NCI-H2107 treated with DMSO at 0.1 percent for 48 hours (cell line): ENCODE data around the gene IGF1R.

Source experiments
- DNase-seq: peaks from one replicate; lab custom pipeline; 2025; ENCODE audit not compliant: unreplicated experiment; lab: John Stamatoyannopoulos, UW

IGF1R gene

DNA sequence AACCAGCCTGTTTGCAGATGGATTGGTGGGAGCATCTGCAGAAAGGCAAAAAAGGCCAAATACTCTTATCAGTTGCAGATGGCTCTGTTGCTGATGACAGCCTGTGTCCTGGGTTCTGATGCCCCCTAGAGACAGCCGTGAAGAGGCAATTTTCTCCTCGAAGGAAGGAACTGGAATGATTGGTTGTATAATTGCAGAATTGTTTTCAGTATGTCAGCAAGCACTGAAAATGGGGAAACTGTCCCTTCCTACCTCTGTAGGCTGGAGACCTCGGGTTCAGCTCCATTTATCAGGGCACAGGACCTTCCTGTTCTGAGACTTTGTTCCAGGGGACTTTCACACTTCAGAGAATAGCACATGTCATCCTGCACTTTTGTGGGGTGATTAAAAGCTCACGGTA is 256.2 kb downstream of the IGF1R start:
- no peak for DNase-seq

DNA sequence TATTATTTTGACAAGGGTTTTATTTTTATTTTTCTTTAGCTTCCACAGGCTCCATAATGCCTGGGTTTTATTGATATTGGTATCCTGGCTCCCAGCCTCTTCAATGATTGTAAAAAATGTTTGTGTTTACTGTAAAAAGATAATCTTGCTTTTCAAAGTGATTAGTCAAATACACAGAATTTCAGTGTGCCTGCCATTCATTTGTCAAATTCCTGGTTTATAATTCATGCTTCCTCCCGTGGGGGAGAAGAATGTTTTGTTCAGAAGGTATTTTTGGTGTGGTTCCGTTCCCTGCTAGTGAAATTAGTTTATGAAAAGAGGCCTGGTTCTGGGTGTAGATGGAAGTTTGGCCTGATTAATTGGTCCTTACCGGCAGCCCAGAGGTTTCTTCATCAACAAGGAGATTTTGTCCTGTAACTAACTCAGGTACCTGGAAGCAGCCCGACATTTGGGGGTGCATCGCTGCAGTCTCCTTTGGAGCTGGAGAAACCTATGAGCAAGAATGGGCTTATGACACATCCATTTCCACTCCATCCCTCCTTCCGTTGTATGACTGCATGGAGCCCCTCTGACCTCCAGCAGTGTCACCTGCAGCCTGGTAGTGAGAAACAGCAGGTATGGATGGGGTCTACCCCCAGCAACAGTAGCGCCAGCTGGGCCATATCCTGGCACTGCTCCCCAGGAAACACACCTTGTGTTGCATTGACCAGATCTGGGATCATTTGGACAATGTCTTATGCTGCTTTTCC is 257.8 kb downstream of the IGF1R start:
- DNase-seq = no peak

DNA sequence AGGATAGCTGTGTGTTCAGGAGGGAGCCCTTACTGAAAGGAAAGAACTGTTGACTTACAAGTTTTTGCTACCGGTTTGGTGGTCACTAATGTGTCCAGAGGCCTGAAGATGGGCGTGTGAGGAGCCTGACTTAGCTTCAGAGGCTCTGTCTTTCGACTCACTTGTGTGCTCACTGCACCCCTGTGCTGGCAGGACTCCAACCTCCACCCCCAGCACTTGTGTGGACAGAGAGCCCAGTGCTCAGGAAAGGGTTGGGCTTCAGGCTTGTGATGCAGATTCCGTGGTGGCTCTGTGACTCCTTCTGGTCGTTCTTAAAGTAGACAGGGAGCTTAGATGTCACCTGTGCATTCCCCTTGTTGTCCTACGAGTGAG is 258.4 kb downstream of the IGF1R start:
- DNase-seq = no peak

DNA sequence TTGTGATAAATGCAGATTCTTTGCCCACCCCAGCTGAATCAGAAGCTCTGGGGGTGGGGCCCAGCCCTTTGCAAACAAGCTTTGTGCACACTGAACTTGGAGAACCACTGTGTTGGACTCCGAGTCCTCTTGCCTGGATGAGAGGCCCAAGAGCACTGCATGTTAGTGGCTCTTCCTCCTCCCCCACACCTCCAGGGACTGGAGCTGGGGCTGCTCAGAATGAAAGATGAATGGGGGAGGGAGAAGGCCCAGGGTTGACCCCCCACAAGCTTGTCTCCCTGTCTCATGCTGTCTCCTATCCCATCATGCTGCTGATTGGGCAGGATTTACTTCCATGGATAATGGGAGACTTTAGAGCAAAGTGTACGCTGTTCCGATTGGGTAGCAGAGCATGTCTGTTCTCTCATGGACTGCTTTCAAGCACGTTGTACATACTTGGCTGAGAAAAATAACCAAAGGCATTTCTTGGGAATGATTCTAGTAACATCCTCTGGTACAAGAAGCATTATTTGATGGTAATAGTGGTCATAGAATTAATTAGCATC is 259.7 kb downstream of the IGF1R start:
- DNase-seq = no peak

DNA sequence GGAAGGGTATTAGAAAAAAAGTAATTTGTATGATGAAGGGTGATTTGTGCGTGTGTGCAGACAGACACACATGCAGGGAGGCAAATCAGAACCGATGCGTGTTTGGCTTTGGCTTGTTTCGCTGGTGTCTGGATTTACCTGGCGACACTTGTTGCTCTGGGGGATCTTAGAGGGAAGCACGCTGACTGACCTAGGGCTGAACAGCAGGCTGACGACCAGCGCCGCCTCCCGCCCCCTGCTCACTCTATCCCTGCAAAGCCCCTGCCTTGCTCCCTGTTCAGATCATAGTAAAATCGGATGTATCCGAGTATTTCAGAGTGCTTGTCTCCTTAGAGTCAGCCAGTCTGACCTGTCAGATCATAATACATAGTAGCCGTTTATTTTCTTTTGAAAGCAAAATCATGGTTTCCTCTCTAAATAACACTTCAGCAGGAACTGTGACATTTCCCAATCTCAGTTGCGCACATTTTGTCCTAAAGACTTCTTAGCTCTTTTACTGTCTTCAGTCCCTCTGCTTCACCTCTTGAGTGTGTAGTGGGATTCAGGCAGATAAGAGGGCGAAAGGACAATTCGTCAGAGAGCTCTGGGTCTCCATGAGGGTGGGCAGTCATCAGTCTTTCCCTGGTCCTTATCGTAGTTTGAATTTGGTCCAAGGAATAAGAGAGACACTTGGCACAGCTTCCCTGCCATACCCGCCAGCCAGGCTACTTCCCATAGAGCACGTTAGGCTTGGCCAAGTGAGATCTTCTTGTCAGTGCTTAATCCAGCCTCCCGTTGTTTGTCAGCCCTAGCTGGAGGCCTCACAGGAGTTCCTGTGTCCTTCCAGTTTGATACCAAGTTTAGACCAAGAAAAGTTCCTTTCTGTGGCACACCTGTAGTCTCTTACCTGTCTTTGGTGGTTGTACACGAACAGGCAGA is 261.9 kb downstream of the IGF1R start:
- DNase-seq = no peak

DNA sequence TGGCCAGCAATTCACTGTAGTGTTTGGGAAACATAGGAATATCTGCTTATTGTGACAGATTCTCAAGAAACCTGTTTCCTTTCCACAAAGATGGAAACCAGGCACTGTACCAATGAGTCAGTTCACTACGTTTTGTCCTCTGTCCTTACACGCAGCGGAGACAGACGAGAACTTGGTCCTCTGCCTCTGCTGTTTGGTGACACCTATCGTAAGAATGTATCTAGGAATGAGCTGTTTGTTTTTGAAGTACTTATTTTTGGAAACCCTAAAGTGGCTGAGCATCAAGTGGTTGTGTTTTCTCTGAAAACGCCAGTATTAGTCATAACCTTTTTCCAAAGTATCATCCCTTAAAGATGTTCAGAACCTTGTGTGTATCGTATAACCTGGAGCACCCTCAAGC is 266.3 kb downstream of the IGF1R start:
- DNase-seq = no peak

DNA sequence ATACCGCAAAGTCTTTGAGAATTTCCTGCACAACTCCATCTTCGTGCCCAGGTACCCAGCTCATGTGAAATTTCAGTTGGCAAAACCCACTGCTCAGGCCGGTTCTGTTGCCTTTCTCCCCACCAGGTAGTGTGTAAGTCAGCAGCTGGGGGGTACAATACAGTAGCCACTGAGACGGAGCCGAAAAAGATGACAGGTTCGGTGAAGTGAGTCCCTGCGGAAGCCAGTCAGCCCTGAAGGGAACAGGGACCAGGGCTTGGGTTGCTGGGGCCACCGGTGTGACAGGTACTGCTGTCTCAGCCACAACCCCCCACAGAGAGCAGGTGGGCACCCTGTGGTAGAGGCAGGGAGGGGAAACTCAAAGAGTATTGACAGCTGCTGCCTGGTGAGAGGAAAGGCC is 268.5 kb downstream of the IGF1R start:
- DNase-seq = no peak

DNA sequence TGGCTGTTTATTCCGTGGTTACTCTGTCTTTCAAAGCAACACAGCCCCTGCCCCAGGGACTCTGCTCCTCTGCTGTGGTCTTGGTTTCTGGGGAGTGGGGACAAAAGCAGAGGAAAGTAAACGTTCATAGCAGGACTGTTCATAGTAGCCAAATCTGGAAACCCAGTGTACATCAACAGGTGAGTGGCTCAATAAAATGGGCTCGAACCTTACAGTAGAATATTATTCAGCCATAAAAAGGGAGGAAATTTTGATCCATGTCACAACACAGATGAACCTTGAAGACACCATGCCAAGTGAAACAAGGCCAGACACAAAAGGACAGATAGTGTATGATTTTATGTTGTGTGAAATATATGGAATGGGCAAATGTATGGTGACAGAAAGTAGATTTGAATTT is 269.1 kb downstream of the IGF1R start:
- DNase-seq = no peak

DNA sequence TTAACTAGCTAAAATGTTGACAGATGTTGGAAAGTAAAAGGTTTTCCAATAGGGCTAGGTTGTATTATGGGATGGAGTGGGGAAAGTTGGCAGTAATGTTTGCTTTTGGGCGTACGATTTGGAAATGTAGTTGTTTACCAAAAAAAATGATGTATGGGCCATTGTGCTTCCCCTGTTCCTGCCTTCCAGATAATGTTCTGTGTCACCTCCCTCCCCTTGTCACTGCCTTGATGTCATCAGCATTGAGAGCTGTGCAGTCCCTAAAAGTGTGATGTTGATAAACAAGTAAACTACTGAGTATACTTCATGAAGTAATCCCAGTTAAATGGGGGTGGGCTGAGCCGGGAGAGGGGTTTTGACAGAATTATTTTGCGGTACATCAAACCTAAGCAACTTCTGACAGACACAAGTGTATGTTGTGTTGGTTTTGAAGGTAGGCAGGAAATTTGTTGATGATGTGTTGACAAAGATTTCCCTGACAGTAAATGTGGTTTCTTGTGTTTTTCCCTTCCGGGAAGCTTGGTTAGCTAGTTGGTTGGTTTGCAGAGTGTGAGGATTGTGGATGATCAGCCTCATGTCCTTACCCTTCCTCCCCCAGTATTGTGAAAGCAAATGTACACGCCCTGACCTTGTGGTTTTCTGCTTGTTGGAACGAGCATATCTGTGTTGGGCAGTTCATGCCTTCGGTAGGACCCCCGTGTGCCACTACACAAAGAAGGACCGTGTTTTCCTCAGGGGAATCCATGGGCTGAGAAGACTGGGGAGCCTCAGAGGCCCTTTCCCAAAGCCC is 271.9 kb downstream of the IGF1R start:
- DNase-seq = no peak

DNA sequence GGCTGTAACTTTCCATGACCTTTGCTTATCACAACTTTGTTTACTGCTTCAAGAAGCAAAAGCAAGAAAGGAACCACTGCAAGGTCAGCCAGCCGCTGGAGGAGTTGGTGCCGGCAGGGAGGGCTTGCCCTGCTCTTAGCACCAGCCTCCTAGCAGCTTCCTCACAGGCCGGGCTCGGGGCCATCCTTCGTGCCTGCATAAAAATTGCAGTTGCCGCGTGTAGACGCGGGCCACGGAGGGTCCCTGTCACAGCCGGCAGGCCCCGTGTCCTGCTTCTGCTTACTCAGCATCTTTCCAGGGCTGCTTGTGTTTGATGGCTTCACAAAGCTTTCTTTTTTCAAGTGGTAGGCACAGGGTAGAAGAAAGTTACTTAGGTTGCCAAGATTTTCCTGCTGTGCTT is 274.8 kb downstream of the IGF1R start:
- DNase-seq = no peak

DNA sequence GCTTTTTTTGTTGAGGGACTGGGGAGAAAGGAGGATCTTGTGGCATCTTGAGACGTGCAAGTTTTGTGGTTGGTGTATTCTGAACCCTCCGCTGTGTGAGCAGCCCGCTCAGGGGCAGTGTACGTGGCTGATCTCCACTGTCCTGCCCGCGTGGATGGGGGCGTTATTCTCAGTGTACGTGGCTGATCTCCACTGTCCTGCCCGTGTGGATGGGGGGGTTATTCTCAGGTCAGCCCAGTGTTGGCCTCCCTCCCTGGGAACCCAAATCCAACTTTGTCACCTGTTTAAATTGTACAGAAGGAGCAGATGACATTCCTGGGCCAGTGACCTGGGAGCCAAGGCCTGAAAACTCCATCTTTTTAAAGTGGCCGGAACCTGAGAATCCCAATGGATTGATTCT is 275.2 kb downstream of the IGF1R start:
- no peak for DNase-seq

DNA sequence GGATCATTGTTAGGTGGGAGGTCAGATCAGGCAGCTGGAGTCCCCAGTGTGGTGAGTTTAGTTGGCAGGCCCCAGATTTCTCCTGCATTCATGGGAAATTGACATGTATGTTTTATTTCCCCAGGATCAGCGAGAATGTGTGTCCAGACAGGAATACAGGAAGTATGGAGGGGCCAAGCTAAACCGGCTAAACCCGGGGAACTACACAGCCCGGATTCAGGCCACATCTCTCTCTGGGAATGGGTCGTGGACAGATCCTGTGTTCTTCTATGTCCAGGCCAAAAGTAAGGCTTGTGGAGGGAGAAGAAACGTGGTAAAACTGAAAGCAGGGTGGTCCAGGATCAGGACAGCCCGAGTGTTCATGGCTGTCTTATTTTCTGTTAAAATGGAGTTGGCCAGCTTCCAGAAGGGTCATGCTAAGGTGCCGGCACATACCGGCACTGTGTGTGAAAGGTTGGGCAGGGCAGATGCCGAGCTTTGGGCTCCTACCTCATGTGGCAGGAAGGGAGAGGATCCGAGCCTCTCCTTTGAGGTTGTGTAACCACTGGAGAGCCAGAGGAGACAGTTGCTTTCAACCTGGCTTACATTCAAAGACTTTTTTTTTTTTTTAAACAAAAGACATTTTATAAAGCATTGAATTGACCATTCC is 276.2 kb downstream of the IGF1R start:
- DNase-seq = no peak

DNA sequence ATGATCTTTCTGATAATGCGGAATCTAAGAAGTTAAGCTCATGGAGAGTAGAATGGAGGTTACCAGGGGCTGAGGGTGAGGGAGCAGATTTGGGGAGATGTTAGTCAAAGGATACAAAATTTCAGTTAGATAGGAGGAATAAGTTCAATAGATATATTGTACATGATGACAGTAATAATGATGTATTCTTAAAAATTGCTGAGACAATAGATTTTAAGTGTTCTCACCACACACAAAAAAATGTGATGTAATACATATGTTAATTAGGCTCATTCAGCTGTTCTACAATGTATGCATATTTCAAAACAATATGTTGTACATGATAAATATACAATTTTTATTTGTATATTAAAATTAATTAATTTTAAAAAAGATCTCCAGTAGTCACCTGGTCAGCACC is 277.9 kb downstream of the IGF1R start:
- no peak for DNase-seq

DNA sequence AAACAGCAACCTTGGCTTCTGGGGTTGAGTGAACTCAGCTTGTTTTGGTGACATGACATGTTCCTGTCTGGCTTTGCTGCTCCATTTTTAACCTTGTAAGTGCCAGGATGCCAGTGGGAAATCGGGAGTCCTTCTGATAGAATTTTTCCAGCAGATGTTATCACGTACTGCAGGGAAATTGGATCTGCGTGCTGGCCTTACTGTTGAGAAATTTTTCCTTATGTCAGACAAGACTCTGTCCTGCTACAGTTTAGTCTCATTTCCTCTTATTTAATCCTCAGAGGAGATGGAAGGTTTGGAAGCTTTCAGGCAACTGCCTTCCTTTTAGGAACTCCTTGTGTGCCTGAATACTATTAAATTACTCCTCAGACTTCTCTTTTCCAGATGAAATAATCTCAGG is 278.7 kb downstream of the IGF1R start:
- DNase-seq = no peak

DNA sequence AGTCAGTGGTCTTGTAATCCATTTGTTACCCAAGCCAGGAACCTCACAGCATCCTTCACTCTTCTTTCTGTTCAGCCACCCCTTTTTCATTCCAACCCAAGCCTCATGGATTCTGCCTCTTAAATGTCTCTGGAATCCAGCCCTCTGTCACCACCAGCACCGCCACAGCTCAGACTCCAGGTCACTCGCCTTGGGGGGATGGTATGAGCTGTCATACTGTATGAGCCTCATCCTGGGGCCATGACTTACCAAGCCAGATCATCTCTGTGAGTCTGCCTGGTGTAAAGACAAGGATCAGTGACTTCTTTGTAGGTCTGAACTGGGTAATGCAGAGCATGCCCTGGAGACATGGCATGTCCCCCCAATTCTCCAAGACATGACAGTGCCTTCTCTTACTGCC is 279.7 kb downstream of the IGF1R start:
- DNase-seq = no peak

DNA sequence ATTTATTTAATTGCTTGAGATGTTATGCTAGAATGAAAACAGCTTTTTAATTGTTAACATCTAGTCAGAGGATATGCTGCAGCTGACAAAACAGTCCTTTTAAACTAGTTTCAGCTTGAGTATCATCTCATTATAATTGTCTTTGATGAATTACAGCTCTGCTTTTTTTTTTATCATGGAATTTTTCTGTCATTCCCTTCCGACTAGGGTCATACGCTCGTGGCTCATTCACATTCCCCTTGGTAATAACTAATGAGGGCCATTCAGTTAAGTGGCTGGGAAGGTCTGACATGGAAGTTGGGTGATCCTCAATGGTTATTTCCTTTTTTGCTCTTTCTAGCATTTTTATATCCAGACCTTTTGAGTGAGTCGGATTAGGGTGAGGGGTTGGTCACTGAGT is 282.2 kb downstream of the IGF1R start:
- DNase-seq = no peak

DNA sequence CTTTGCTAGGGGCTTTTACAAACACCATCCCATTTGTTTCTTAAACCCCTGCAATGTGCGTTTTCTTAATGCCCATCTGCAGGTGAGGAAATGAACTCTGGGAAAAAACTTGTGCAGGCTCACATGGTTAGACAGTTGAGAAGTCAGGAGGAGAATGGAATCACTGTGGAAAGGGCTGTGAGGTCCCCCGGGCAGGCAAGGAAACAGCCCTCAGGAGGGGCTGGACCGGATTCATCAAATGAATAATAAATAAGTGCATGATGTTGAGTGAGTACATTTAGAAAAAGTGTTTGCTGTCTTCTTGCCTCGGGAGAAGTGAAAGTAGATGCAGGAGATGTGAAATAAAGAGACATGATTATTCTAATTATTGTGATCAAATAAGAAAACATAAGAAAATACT is 282.7 kb downstream of the IGF1R start:
- DNase-seq = no peak

DNA sequence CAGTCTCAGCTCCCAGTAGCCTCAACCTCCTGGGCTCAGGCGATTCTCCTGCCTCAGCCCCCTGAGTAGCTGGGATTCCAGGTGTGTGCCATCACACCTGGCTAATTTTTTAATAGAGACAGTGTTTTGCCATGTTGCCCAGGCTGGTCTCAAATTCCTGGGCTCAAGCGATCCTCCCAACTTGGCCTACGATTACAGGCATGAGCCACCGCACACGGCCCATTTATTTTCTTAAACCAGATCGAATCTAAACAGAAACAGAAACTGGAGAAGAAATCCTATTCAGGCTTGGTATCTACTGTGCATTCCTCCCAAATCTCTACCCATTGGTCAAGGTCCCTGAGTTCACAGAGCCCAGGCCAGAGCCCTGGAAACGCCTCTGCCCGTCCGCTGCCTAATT is 285.1 kb downstream of the IGF1R start:
- DNase-seq = no peak

DNA sequence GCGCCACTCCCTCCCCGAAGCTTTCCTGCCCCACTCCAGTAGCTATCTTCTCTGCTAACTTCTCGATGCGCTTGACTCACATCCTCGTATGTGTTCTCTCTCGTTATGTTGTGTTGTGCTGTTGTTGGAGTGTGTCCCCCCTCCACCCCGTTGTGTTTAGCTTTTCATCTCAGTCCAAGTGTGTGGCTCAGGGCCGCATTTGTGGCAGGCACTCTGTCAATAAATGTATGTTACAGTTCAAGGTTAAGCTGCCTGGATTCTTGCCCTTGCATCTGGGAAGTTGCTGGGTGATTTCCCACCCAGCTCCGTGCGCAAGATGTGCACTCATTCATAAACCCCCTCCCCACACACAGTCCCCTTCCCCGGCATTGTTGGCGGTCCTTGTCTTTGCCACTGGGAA is 287.4 kb downstream of the IGF1R start:
- DNase-seq = no peak

DNA sequence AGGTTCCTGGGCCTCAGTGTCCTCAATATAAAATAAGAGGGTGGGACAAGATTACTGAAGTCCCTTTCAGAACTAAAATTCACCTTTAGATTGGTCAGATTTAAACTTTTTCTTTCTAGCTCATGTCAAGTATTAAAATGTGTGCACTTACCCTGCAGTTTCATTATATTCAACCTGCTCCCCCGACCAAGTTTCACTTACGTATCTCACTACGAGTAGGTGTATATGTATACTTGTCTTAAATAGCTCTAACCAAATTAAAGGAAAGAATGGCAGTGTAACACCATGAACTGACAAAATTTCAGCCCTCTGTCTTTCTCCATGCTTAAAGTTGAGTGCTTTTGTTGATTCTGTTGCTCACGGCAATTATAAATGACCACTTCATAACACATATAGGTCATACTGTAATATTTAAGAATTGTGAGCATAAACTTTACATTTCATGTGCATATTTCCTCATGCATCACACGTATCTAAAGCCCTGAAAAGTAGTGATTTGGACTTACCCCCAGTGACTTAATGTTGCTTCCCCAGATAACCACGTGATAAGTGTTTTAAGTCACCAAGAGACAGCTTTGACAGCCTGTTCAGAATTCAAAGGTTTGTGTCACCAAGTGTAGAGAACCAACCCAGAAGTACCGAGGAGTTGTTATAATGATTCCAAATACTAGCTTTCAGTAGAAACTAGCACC is 289.2 kb downstream of the IGF1R start:
- DNase-seq = no peak

DNA sequence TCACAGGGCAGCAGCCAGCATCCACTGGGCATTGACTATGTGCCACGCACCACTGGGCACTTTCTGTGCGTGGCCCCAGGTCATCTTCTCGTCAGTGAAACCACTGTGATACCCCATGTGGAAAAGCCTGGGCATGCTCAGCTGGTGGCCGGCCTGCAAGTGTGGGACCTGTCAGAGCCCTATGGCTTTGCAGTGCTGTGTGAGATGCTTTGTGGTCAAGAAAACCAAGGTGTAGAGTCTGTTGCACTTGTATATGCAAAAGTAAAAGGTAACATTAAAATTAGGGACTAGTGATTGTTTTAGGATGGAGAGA is 289.7 kb downstream of the IGF1R start:
- DNase-seq = no peak
